Neural cell (in vitro differentiated cells): ENCODE results near the gene CBX6. TPM values are rescaled to one million over a fixed set of nuclear protein-coding genes. Genes with fewer than 3 reads are reported as not detected.

Experiments used
- H2AFZ ChIP-seq: fragments of 200-600, 300-800 bp; sonication (generic), shearing (Covaris generic); 2 replicates; pipeline ENCODE4 v1.6.0; 2014; ENCODE audit warnings: low read depth, mild to moderate bottlenecking, antibody characterized with exemption, low read length, moderate library complexity
- H3F3A ChIP-seq: fragments of 200-600 bp; shearing (Covaris generic); 2 replicates; pipeline ENCODE4 v1.6.1; 2016; ENCODE audit warnings: mild to moderate bottlenecking, moderate library complexity, mixed read lengths, antibody characterized with exemption, low read length; ENCODE audit not compliant: insufficient read depth, poor library complexity, severe bottlenecking
- H3K27ac ChIP-seq: fragments of 200-600, 300-800 bp; sonication (generic), shearing (Covaris generic); 2 replicates; pipeline ENCODE4 v1.5.1; 2014; ENCODE audit warnings: mild to moderate bottlenecking, low read length, moderate library complexity
- H3K27me3 ChIP-seq: fragments of 300-800, 200-600 bp; sonication (generic), shearing (Covaris generic); 2 replicates; pipeline ENCODE4 v1.6.0; 2014; ENCODE audit warnings: mild to moderate bottlenecking, low read depth, low read length, moderate library complexity; ENCODE audit not compliant: insufficient read depth
- H3K36me3 ChIP-seq: fragments of 300-800, 200-600 bp; sonication (generic), shearing (Covaris generic); 2 replicates; pipeline ENCODE4 v1.5.1; 2014; ENCODE audit warnings: mild to moderate bottlenecking, antibody characterized with exemption, low read length, moderate library complexity; ENCODE audit not compliant: insufficient read depth
- H3K4me2 ChIP-seq: fragments of 300-800, 200-600 bp; sonication (generic), shearing (Covaris generic); 2 replicates; pipeline ENCODE4 v1.6.0; 2014; ENCODE audit warnings: mild to moderate bottlenecking, low read length
- H3K4me3 ChIP-seq: fragments of 300-800, 200-600 bp; sonication (generic), shearing (Covaris generic); 2 replicates; pipeline ENCODE4 v1.5.1; 2014; ENCODE audit warnings: mild to moderate bottlenecking, low read length, moderate library complexity
- H3K79me2 ChIP-seq: fragments of 200-600 bp; shearing (Covaris generic); replicated peaks from 2 replicates; pipeline ENCODE4 v1.6.0; 2014; ENCODE audit warnings: mild to moderate bottlenecking, low read length, moderate library complexity; ENCODE audit not compliant: insufficient read depth
- H3K9ac ChIP-seq: fragments of 300-800, 200-600 bp; sonication (generic), shearing (Covaris generic); 2 replicates; pipeline ENCODE4 v1.6.1; 2016; ENCODE audit warnings: mild to moderate bottlenecking, low read length, mixed read lengths
- H3K9me2 ChIP-seq: fragments of 200-600 bp; shearing (Covaris generic); 2 replicates; pipeline ENCODE4 v1.6.1; 2016; ENCODE audit warnings: mild to moderate bottlenecking, low read length, mixed read lengths; ENCODE audit not compliant: insufficient read depth
- H3K9me3 ChIP-seq: fragments of 200-600, 300-800 bp; sonication (generic), shearing (Covaris generic); 2 replicates; pipeline ENCODE4 v1.6.1; 2016; ENCODE audit warnings: mild to moderate bottlenecking, mixed run types, low read length, moderate library complexity, mixed read lengths
- H4K20me1 ChIP-seq: fragments of 200-600 bp; shearing (Covaris generic); 2 replicates; pipeline ENCODE4 v1.6.1; 2016; ENCODE audit warnings: mild to moderate bottlenecking, mixed run types; ENCODE audit not compliant: insufficient read depth
- EP300 ChIP-seq: fragments of 450-650 bp; conservative IDR thresholded peaks from 2 replicates; pipeline ENCODE4 v1.6.1; 2014; ENCODE audit warnings: antibody characterized with exemption, mild to moderate bottlenecking, moderate library complexity; ENCODE audit not compliant: poor library complexity, severe bottlenecking
- EZH2 ChIP-seq: fragments of 200-600, 300-800 bp; shearing (Covaris generic), sonication (generic); IDR thresholded peaks from 2 replicates; pipeline ENCODE4 v1.6.1; 2014; ENCODE audit warnings: antibody characterized with exemption, low read length, borderline replicate concordance, mild to moderate bottlenecking; ENCODE audit not compliant: insufficient read depth, poor library complexity, severe bottlenecking
- MXI1 ChIP-seq: fragments of 450-650 bp; conservative IDR thresholded peaks from 2 replicates; pipeline ENCODE4 v1.6.1; 2014; ENCODE audit warnings: antibody characterized with exemption, mild to moderate bottlenecking; ENCODE audit not compliant: poor library complexity, severe bottlenecking
- POLR2AphosphoS5 ChIP-seq: IDR thresholded peaks from 2 replicates; pipeline ENCODE4 v1.6.1; 2012
- RAD21 ChIP-seq: fragments of 450-650 bp; conservative IDR thresholded peaks from 2 replicates; pipeline ENCODE4 v1.6.1; 2014; ENCODE audit warnings: antibody characterized with exemption, mild to moderate bottlenecking, moderate library complexity
- SMC3 ChIP-seq: fragments of 450-650 bp; conservative IDR thresholded peaks from 2 replicates; pipeline ENCODE4 v1.6.1; 2014; ENCODE audit warnings: antibody characterized with exemption, mild to moderate bottlenecking, moderate library complexity; ENCODE audit not compliant: poor library complexity
- TAF1 ChIP-seq: IDR thresholded peaks from 2 replicates; pipeline ENCODE4 v1.6.1; 2012; ENCODE audit warnings: low read depth
- polyA plus RNA-seq: library from polyadenylated mRNA; depleted of rRNA; stranded (reverse); fragments of >200 nt; gene quantifications from 2 replicates; pipeline ENCODE4 v1.2.3, GENCODE V29; 2014
- TF ChIP-seq, protein P1 (sequence below): fragments of 450-650 bp; IDR thresholded peaks from 2 replicates; pipeline ENCODE4 v1.5.1; 2014; ENCODE audit warnings: antibody characterized with exemption, mild to moderate bottlenecking, moderate library complexity; ENCODE audit not compliant: poor library complexity, severe bottlenecking
- TF ChIP-seq, protein P2 (sequence below): IDR thresholded peaks from 2 replicates; pipeline ENCODE4 v1.6.1; 2012; ENCODE audit warnings: borderline replicate concordance

Gene CBX6
- polyA plus RNA-seq, 1 donor from 2014 or later = 13.0 TPM

DNA sequence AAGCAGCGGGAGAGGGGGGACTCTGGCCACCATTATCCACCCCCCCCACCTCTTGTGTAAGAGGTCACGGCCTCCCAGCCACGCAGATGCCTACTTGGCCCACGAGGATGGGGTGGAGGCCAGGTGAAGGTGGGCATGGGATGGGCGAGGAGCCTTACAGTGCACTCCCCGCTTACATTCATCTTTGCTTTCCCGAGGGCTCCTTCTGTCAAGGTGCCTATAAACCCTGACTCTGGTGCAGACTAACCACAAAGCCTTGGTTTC lies 41.2 kb downstream of the CBX6 start:
- no peak for TF ChIP-seq POLR2AphosphoS5
- no peak for TF ChIP-seq TAF1
- TF ChIP-seq, protein P1, sequence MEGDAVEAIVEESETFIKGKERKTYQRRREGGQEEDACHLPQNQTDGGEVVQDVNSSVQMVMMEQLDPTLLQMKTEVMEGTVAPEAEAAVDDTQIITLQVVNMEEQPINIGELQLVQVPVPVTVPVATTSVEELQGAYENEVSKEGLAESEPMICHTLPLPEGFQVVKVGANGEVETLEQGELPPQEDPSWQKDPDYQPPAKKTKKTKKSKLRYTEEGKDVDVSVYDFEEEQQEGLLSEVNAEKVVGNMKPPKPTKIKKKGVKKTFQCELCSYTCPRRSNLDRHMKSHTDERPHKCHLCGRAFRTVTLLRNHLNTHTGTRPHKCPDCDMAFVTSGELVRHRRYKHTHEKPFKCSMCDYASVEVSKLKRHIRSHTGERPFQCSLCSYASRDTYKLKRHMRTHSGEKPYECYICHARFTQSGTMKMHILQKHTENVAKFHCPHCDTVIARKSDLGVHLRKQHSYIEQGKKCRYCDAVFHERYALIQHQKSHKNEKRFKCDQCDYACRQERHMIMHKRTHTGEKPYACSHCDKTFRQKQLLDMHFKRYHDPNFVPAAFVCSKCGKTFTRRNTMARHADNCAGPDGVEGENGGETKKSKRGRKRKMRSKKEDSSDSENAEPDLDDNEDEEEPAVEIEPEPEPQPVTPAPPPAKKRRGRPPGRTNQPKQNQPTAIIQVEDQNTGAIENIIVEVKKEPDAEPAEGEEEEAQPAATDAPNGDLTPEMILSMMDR = no peak
- TF ChIP-seq, protein P2, sequence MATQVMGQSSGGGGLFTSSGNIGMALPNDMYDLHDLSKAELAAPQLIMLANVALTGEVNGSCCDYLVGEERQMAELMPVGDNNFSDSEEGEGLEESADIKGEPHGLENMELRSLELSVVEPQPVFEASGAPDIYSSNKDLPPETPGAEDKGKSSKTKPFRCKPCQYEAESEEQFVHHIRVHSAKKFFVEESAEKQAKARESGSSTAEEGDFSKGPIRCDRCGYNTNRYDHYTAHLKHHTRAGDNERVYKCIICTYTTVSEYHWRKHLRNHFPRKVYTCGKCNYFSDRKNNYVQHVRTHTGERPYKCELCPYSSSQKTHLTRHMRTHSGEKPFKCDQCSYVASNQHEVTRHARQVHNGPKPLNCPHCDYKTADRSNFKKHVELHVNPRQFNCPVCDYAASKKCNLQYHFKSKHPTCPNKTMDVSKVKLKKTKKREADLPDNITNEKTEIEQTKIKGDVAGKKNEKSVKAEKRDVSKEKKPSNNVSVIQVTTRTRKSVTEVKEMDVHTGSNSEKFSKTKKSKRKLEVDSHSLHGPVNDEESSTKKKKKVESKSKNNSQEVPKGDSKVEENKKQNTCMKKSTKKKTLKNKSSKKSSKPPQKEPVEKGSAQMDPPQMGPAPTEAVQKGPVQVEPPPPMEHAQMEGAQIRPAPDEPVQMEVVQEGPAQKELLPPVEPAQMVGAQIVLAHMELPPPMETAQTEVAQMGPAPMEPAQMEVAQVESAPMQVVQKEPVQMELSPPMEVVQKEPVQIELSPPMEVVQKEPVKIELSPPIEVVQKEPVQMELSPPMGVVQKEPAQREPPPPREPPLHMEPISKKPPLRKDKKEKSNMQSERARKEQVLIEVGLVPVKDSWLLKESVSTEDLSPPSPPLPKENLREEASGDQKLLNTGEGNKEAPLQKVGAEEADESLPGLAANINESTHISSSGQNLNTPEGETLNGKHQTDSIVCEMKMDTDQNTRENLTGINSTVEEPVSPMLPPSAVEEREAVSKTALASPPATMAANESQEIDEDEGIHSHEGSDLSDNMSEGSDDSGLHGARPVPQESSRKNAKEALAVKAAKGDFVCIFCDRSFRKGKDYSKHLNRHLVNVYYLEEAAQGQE = no peak
- TF ChIP-seq EZH2 = no peak
- TF ChIP-seq SMC3 = no peak
- TF ChIP-seq RAD21 = no peak
- no peak for TF ChIP-seq MXI1
- TF ChIP-seq EP300 = no peak
- no peak overlapping the region for H3K27ac ChIP-seq
- H3F3A ChIP-seq = no peaks in the 10 kb centered on the region
- H3K4me2 ChIP-seq = no peak overlapping the region
- no peaks in the 10 kb centered on the region for H3K79me2 ChIP-seq
- no peaks in the 10 kb centered on the region for H3K9me2 ChIP-seq
- no peaks in the 10 kb centered on the region for H3K27me3 ChIP-seq
- H3K9me3 ChIP-seq = no peaks in the 10 kb centered on the region
- H4K20me1 ChIP-seq = no peaks in the 10 kb centered on the region
- no peaks in the 10 kb centered on the region for H3K36me3 ChIP-seq
- H2AFZ ChIP-seq = no peak overlapping the region
- no peak overlapping the region for H3K4me3 ChIP-seq
- H3K9ac ChIP-seq = no peak overlapping the region

DNA sequence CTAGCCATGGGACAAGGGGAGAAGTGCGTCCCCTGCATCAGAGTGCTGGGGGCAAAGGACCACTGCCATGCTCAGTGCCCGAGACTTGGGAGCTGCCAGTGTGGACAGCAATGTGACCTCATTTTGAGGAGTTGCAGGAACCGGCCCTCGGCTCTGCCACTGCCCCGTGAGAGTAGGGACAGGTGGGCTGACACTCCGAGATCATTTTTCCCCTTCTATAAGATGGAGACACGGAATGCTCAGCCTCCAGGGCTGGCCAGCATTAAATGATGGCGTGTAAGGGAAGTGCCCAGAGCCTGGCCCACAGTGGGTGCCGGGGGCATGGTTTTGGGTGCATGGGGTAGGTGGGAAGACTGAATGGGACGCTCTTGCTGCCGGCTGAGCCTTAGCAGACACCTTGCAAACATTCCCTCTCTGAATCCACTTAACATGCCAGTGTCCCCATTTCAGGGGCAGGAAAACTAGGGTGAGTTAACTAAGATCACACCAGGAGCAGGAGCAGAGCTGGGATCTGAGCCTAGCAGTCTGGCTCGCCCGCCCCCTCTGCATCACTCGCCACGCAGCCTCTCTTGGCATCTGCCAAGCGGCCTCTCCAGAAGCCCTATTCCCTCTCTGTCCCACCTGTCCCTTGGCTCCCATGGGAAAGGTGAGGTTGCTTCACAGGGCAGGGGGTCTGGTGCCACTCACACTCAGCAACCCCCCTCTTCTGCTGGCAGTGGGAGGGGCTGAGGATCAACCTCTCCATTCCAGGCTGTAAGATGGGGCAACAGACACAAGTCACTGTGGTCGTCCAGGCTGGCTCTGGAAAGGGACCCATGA lies 41.8 kb downstream of the CBX6 start:
- H3K27me3 ChIP-seq = no peaks in the 10 kb centered on the region
- H3K36me3 ChIP-seq = no peaks in the 10 kb centered on the region
- no peaks in the 10 kb centered on the region for H3F3A ChIP-seq
- TF ChIP-seq POLR2AphosphoS5 (no peak), EZH2 (no peak), TAF1 (no peak), SMC3 (no peak), MXI1 (no peak)
- TF ChIP-seq, protein P1 = no peak
- H3K4me3 ChIP-seq = no peak overlapping the region
- no peaks in the 10 kb centered on the region for H4K20me1 ChIP-seq
- no peak overlapping the region for H3K9ac ChIP-seq
- H3K27ac ChIP-seq = no peak overlapping the region
- no peaks in the 10 kb centered on the region for H3K79me2 ChIP-seq
- H3K9me3 ChIP-seq = no peaks in the 10 kb centered on the region
- H2AFZ ChIP-seq = no peak overlapping the region
- H3K4me2 ChIP-seq = no peak overlapping the region
- H3K9me2 ChIP-seq = no peaks in the 10 kb centered on the region
